Measurements from ENCODE around the gene CLCN2. TPM values are rescaled to one million over a fixed set of nuclear protein-coding genes. Genes with fewer than 3 reads are reported as not detected.

The CLCN2 gene
- polyA plus RNA-seq (ENCODE audit: insufficient read length): 4.8 TPM

GRCh38 chr3:184361532-184361931 is at the start of gene CLCN2, which contains the start of gene POLR2H:
Gene CLCN2, minus strand, starts transcription at chr3:184361605. Its CDS starts 126 bp downstream, at chr3:184361479.
Gene POLR2H, plus strand, starts transcription at chr3:184361710. Its CDS starts 1,783 bp downstream, at chr3:184363493.
- DNase-seq: no peak

GRCh38 chr3:184409946-184410500 is 48.6 kb upstream of the CLCN2 start:
- DNase-seq: no peak

- DNase-seq: no peak
Measured at GRCh38 chr3:184409331-184409926, 48.0 kb upstream of the CLCN2 start.

DNA sequence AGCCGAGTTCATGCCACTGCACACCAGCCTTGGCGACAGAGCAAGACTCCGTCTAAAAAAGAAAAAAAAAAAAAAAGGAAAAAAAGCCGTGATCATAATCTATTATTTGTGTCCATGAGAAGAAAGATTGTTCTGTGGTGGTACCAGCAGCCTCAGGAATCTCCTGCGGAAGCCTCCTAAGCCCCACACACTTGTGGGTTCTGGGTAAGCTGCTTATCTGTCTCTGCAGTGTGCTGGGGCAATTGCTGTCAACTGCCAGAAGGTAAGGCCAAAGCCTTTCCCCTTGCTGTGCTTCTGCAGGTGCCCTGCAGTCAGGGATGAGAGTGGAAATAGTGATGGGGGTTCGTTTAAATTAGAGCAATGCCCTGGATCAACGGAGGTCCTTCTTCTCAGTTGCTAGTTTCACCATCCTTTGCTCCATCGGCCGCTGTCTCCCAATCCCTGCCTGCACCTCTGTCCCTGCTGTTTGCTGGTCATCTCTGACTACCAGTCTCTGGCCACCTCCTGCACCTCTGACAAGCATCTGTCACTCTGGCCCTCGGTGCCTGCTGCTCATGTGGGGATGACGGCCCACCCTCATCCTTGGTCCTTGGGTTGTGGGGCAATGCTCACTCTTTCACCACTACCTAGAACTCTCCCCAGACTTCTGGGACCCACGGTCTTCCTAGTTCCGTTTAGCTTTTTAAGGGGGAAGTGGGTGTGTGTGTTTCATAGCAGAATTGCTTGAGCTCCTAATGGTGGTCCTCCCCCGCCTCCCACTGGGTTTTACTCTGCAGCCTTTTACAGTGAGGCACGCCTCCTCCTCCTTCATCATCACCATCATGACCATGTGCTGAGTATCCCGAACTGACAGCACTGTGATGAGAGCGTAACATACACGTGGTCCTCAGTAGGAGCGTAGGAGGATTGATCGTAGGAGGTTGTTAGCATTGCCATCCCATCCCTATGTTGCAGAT is 43.9 kb upstream of the CLCN2 start:
- DNase-seq: no peak

DNA sequence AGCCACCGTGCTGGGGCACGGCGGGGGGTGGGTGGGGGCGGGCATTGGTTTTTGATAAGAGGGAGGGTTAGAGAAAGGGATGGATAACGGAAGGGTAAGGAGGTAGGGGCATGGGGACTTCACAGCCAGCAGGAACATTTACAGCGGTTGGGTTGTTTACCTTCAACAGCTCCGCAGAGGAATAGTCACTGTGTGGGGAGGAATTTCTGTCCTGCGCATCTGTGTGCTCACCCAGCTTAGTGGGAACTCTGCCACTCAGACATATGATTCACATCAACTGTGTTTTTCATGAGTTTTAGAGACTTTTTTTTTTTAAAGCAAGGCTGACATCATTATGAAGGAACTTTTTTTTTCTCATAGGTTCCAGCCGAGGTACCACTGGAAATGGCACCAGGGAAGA is 38.0 kb upstream of the CLCN2 start:
- DNase-seq: peak; percentile 77

DNA sequence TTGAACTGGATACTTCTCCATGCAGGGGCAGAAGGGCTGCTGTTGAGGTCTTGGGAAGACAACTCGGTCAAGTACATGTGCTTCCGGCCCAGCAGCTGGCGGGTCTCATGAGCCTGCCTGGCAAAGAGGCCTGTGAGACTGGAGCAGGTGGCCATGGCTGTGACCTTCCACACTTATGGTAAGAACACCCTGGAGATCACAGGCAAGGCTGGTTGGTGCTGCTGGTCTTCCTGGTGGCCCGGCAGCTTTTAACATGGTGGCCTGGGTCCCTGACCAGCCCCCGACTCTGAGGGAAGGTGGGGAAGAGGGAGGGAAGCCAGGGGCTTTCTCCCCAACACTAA is 33.9 kb upstream of the CLCN2 start:
- peak; percentile 20 for DNase-seq

- no peak for DNase-seq
Measured at GRCh38 chr3:184391266-184391665, 29.9 kb upstream of the CLCN2 start.

- no peak for DNase-seq
Measured at GRCh38 chr3:184389935-184390528, 28.6 kb upstream of the CLCN2 start.

GRCh38 chr3:184389384-184389783 is 28.0 kb upstream of the CLCN2 start:
- DNase-seq: no peak

DNA sequence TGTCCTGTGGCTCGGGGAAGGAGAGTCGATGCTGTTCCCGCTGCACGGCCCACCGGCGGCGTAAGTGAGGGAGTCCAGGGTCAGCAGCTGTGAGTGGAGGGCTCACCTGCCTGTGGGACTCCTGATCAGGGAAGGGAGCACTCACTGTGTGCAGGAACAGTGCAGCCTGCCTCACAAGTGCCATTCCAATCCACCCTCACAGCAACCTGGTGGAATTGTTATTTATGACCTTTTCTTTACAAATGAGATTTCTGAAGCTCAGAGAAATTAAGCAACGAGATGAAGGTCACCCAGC is 27.5 kb upstream of the CLCN2 start:
- DNase-seq: no peak

GRCh38 chr3:184388164-184388935 is 26.9 kb upstream of the CLCN2 start:
- DNase-seq: no peak

GRCh38 chr3:184387174-184387714 is 25.8 kb upstream of the CLCN2 start:
- no peak for DNase-seq

GRCh38 chr3:184386047-184386806 is 24.8 kb upstream of the CLCN2 start:
- DNase-seq: no peak

GRCh38 chr3:184384856-184385422 is 23.5 kb upstream of the CLCN2 start:
- no peak for DNase-seq

- no peak for DNase-seq
Measured at GRCh38 chr3:184384342-184384741, 22.9 kb upstream of the CLCN2 start.

- DNase-seq: no peak
Measured at GRCh38 chr3:184383033-184383740, 21.8 kb upstream of the CLCN2 start.

DNA sequence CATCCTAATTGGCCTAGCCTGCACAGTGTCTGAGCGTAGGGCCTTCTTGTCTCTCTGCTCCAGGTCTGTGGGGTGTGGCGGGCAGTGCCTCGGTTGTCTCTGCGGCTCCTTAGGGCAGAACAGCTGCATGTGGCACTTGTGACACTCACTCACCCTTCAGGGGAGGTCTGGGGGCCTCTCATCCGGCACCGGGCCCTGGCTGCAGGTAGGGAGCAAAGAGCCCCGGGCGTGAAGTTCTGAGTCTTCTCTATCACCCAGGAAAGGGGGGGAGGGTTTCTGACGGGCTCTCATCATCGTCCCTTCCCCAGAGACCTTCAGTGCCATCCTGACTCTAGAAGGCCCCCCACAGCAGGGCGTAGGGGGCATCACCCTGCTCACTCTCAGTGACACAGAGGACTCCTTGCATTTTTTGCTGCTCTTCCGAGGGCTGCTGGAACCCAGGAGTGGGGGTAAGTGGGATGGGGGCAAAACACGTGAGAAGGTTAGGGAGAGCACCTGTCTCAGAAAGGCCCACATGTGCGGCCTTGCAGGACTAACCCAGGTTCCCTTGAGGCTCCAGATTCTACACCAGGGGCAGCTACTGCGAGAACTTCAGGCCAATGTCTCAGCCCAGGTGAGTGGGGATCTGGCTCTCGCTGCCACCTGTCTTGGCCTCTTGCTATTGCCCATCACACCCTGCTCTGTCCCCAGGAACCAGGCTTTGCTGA is 21.1 kb upstream of the CLCN2 start:
- no peak for DNase-seq

DNA sequence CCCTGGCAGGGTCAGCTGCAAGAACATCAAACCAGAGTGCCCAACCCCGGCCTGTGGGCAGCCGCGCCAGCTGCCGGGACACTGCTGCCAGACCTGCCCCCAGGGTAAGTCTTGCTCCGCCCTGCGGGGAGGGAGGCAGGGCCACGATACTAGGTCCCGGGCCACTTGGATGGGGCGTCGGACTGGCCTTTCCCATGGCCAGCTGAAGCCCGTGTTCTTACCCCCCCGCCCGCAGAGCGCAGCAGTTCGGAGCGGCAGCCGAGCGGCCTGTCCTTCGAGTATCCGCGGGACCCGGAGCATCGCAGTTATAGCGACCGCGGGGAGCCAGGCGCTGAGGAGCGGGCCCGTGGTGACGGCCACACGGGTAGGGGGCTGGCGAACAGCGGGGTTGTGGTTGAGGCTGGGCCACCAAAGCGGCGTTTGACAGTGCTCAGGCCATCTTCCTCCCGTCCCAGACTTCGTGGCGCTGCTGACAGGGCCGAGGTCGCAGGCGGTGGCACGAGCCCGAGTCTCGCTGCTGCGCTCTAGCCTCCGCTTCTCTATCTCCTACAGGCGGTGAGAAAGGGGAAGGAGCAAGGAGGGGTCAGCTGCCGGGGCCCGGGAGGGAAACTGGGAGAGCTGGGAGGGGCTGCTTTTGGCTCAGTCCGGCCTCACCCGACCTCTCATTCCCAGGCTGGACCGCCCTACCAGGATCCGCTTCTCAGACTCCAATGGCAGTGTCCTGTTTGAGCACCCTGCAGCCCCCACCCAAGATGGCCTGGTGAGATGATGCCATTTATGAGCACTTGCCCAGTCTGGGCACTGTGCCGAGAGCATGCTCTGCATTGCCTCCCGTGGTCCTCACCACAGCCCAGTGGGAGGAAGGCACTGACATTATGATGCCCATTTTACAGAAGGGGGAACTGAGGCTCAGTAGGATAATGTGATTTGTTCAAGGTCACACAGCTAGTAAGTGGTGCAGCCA is 20.1 kb upstream of the CLCN2 start:
- DNase-seq: no peak
